GM12878 (cell line): ENCODE data around the gene NUDT3. TPM values are rescaled to one million over a fixed set of nuclear protein-coding genes. Genes with fewer than 3 reads are reported as not detected.

ENCODE experiments used
- ATAC-seq: fragments of 200-7000 bp; cut with Tn5 transposase; 3 replicates; pipeline ENCODE4 v1.9.1; 2020; ENCODE audit warnings: mild to moderate bottlenecking, moderate library complexity
- BruUV-seq: library from RNA; stranded (reverse); fragments of 400-500 nt; replicated peaks from 2 replicates; lab custom pipeline; 2021; lab: Mats Ljungman, UMichigan
- CTCF ChIA-PET: fragments of 300-600 bp; sonication (Branson Sonifier 250); formaldehyde crosslinking; extraction: SDS; loops from one replicate; lab custom pipeline; 2021; ENCODE audit warnings: inconsistent platforms; lab: Yijun Ruan, JAX
- POLR2A ChIA-PET: fragments of 350-600 bp; formaldehyde crosslinking; extraction: SDS; loops from one replicate; lab custom pipeline; 2021; ENCODE audit warnings: inconsistent platforms; lab: Charles Lee
- RAD21 ChIA-PET: fragments of 300-600 bp; sonication (Branson Sonifier 250); formaldehyde crosslinking; loops from one replicate; lab custom pipeline; 2023; ENCODE audit warnings: antibody characterized with exemption; ENCODE audit not compliant: unreplicated experiment; lab: Charles Lee
- SMC1A ChIA-PET: fragments of 300-600 bp; sonication (Branson Sonifier 250); formaldehyde crosslinking; loops from one replicate; lab custom pipeline; 2023; ENCODE audit not compliant: unreplicated experiment, uncharacterized antibody; lab: Charles Lee
- DNase-seq: peaks from one replicate; pipeline ENCODE4 v3.0.0-alpha.2; 2011; ENCODE audit warnings: low read depth, low spot score
- FAIRE-seq: peaks from 3 replicates; lab custom pipeline; 2011; peaks lifted over from hg19 to GRCh38; lab: Jason Lieb, UNC
- H2AFZ ChIP-seq: 2 replicates; pipeline ENCODE4 v1.6.0; 2011; ENCODE audit warnings: low read depth, low read length, control low read depth; ENCODE audit not compliant: control insufficient read depth
- H3K27ac ChIP-seq: 2 replicates; pipeline ENCODE4 v1.5.1; 2011; ENCODE audit warnings: control low read depth; ENCODE audit not compliant: control insufficient read depth, insufficient read depth
- H3K27me3 ChIP-seq, 2 experiments: replicated peaks in 1 of 2; 2 replicates each; pipeline versions ENCODE4 v1.6.0 to v1.6.1; 2011; ENCODE audit warnings: low read length in 1 of 2; ENCODE audit not compliant: control insufficient read depth in 2 of 2, insufficient read depth in 2 of 2
- H3K36me3 ChIP-seq, 2 experiments: 2 replicates each; pipeline ENCODE4 v1.5.1; 2011; ENCODE audit warnings: low read length in 1 of 2; ENCODE audit not compliant: control insufficient read depth in 2 of 2, insufficient read depth in 2 of 2
- H3K4me1 ChIP-seq: 2 replicates; pipeline ENCODE4 v1.6.1; 2011; ENCODE audit warnings: mild to moderate bottlenecking, low read length, moderate library complexity, mixed read lengths; ENCODE audit not compliant: control insufficient read depth, insufficient read depth
- H3K4me2 ChIP-seq: 2 replicates; pipeline ENCODE4 v1.6.0; 2011; ENCODE audit warnings: control low read depth; ENCODE audit not compliant: control insufficient read depth, insufficient read depth
- H3K4me3 ChIP-seq: fragments of 200-600 bp; sonication (generic); 2 replicates; pipeline ENCODE4 v1.5.1; 2016
- H3K79me2 ChIP-seq: 2 replicates; pipeline ENCODE4 v1.6.0; 2011; ENCODE audit warnings: low read length; ENCODE audit not compliant: control insufficient read depth, insufficient read depth
- H3K9ac ChIP-seq: 2 replicates; pipeline ENCODE4 v1.8.0; 2011; ENCODE audit warnings: low read length, control low read depth, mixed read lengths; ENCODE audit not compliant: control insufficient read depth, insufficient read depth
- H3K9me3 ChIP-seq: replicated peaks from 3 replicates; pipeline ENCODE4 v1.5.1; 2011; ENCODE audit warnings: mild to moderate bottlenecking, low read length; ENCODE audit not compliant: control insufficient read depth, insufficient read depth
- H4K20me1 ChIP-seq: 2 replicates; pipeline ENCODE4 v1.6.0; 2011; ENCODE audit not compliant: control insufficient read depth, insufficient read depth
- BCL11A ChIP-seq: IDR thresholded peaks from 2 replicates; pipeline ENCODE4 v1.6.1; 2011; ENCODE audit warnings: low read depth, low read length
- DPF2 ChIP-seq: fragments of 450-650 bp; IDR thresholded peaks from 2 replicates; pipeline ENCODE4 v1.6.1; 2017; ENCODE audit warnings: mild to moderate bottlenecking
- KDM1A ChIP-seq: fragments of 200-600 bp; sonication (generic); IDR thresholded peaks from 2 replicates; pipeline ENCODE4 v1.6.1; 2016; ENCODE audit warnings: borderline replicate concordance
- LARP7 ChIP-seq: fragments of 450-650 bp; IDR thresholded peaks from 2 replicates; pipeline ENCODE4 v1.6.1; 2017; ENCODE audit warnings: mild to moderate bottlenecking
- MEF2B ChIP-seq: fragments of 450-650 bp; IDR thresholded peaks from 2 replicates; pipeline ENCODE4 v1.6.1; 2018; ENCODE audit warnings: mild to moderate bottlenecking, moderate library complexity; ENCODE audit not compliant: partially characterized antibody, poor library complexity, severe bottlenecking
- MTA2 ChIP-seq: fragments of 450-650 bp; IDR thresholded peaks from 2 replicates; pipeline ENCODE4 v1.6.1; 2016; ENCODE audit warnings: low read depth, mild to moderate bottlenecking, moderate library complexity
- MYB ChIP-seq: fragments of 150-350 bp; IDR thresholded peaks from 2 replicates; pipeline ENCODE4 v1.6.1; 2014; ENCODE audit warnings: mild to moderate bottlenecking, low read depth, low read length, borderline replicate concordance
- NFIC ChIP-seq: IDR thresholded peaks from 2 replicates; pipeline ENCODE4 v1.6.1; 2012; ENCODE audit warnings: low read depth, mild to moderate bottlenecking, inconsistent platforms, low read length, moderate library complexity
- POLR2AphosphoS5 ChIP-seq: IDR thresholded peaks from 2 replicates; pipeline ENCODE4 v1.6.1; 2011; ENCODE audit warnings: mild to moderate bottlenecking, low read length, inconsistent platforms
- SMARCA5 ChIP-seq: fragments of 450-650 bp; IDR thresholded peaks from 2 replicates; pipeline ENCODE4 v1.6.1; 2017; ENCODE audit warnings: mild to moderate bottlenecking
- SREBF1 ChIP-seq: IDR thresholded peaks from 2 replicates; pipeline ENCODE4 v1.6.1; 2012; ENCODE audit warnings: mild to moderate bottlenecking, low read length
- STAT3 ChIP-seq: IDR thresholded peaks from 2 replicates; pipeline ENCODE4 v1.6.1; 2011; ENCODE audit warnings: low read depth, low read length, improper control_type of control experiment
- ZNF217 ChIP-seq: fragments of 450-650 bp; IDR thresholded peaks from 2 replicates; pipeline ENCODE4 v1.6.1; 2017; ENCODE audit warnings: antibody characterized with exemption, mild to moderate bottlenecking
- ZNF384 ChIP-seq: IDR thresholded peaks from 2 replicates; pipeline ENCODE4 v1.6.1; 2012; ENCODE audit warnings: low read depth, mild to moderate bottlenecking, low read length, improper control_type of control experiment, borderline replicate concordance
- ZZZ3 ChIP-seq: IDR thresholded peaks from 2 replicates; pipeline ENCODE4 v1.6.1; 2011; ENCODE audit warnings: low read depth; ENCODE audit not compliant: control insufficient read depth, insufficient read length
- WGBS: methylation state at CpG from one replicate; pipeline ENCODE4 v1.1.6; 2016; ENCODE audit warnings: low lambda C conversion rate; ENCODE audit not compliant: insufficient replicate concordance, insufficient coverage; ENCODE audit errors: missing lambda C conversion rate; 5-methylcytosine and 5-hydroxymethylcytosine counted together
- in situ Hi-C: fragments of 300-500 bp; cut with MboI; formaldehyde crosslinking; loops from 9 replicates; pipeline ENCODE4 v1.14.3; 2018; ENCODE audit warnings: mixed read lengths
- intact Hi-C: fragments of 100-400 bp; cut with micrococcal nuclease; formaldehyde crosslinking; loops from one replicate; pipeline ENCODE4 v1.14.2; 2022; ENCODE audit not compliant: unreplicated experiment
- polyA plus RNA-seq, 11 experiments: library from polyadenylated mRNA; depleted of rRNA in 4 of 11; unstranded in 6 of 11; stranded (reverse) in 5 of 11; fragments of >200 nt; fragmentation: Nextera tagmentation in 4 of 11; fragmentation: Illumina TruSeq in 1 of 11; extraction: Ambion mirVana in 4 of 11; extraction: Trizol in 1 of 11; gene quantifications; 1 replicate in 1 of 11; 2 replicates in 10 of 11; pipeline versions ENCODE4 v1.2.1 to v1.2.3, GENCODE V29; 2011 to 2016; ENCODE audit warnings: inconsistent platforms in 2 of 11, missing spikeins in 2 of 11, low read depth in 1 of 11
- total RNA-seq, 4 experiments: library from RNA; depleted of rRNA in 3 of 4; stranded (reverse); fragments of >200 nt in 3 of 4; fragmentation: Illumina TruSeq in 1 of 4; extraction: Trizol in 1 of 4; gene quantifications; 2 replicates each; pipeline versions ENCODE4 v1.2.1 to v1.2.3, GENCODE V29; 2013 to 2021
- TF ChIP-seq, protein P1 (sequence below): IDR thresholded peaks from 2 replicates; pipeline ENCODE4 v1.6.1; 2012; ENCODE audit warnings: low read depth, low read length, improper control_type of control experiment
- TF ChIP-seq, protein P2 (sequence below): IDR thresholded peaks from 2 replicates; pipeline ENCODE4 v1.6.1; 2012; ENCODE audit warnings: improper control_type of control experiment, low read depth, low read length; ENCODE audit not compliant: insufficient replicate concordance

Gene NUDT3
- total and polyA plus RNA-seq, 10 of the 15 experiments (the other 5 are each of a cell fraction or from before 2014, with no cell fraction given) = 2.4 to 32.3 (median 25.5) TPM

DNA sequence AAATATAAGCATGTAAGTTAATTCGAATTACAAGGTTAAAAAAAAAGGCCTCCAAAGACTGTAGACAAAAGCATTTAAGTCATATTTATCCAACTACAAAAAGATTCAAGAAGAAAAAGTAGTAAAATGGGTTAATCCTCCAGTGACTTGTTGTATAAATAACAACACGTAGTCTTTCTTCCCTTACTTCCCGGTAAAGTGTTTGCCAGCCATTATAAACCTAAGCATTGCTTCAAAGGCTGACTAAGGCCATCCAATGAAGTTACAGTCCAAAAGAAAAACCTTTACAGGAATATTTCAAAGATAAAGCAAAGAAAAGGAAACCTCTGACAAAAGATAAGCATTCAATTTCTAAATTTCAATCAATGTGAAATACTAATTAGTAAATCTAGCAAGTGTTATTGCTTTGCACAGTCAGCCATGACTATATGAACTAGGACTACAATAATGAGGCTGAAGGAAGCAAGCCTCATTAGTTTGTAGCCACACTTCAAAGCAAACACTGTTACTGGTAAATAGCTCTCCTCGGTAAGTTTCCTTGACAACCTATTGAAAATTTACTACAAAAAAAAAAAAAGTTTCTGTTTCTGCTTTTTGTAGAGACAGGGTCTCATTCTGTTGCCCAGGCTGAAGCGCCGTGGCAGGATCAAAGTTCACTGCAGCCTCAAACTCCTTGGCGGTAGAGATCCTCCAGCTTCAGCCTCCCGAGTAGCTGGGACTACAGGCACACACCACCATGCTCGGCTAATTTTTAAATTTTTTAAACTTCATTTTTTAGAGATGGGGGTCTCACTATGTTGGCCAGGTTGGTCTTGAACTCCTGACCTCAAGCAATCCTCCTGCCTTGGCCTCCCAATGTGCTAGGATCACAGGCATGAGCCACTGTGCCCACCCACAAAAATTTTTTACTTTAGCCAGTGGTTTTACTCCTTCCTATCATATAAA, 46.0 kb downstream of the NUDT3 start:
- Histone ChIP-seq H3K9ac (no peak overlapping the region; the same call in 1 of the 2 replicates), H3K4me1 (peaks cover 18% of the 10 kb centered on the region), H3K79me2 (peaks cover 52% of the 10 kb centered on the region), H2AFZ (no peak overlapping the region), H3K27me3 (no peaks in the 10 kb centered on the region), H3K36me3 (peaks cover 0 to 4% of the 10 kb centered on the region in 2 experiments; a peak in 1 of 4 replicates), H4K20me1 (no peaks in the 10 kb centered on the region), H3K27ac (0 out of 2 replicates have a peak overlapping the region, but pooled peaks have one; percentile 17), H3K4me3 (no peak overlapping the region), H3K9me3 (no peaks in the 10 kb centered on the region), H3K4me2 (peak overlapping the region; percentile 36)
- ATAC-seq (peak; percentile 96), DNase-seq (peak; percentile 52), FAIRE-seq (no peak)
- WGBS = 45% methylated on average over 9 of the region's 9 CpGs
- in situ Hi-C loops = no loop called here
- ChIA-PET RAD21 (interaction anchor here (0.7 to 3.5 kb wide), 10 partner anchors 9 to 180 kb away, joined by 3 to 13 read pairs (median 4); no protein-coding TSS in a partner anchor), POLR2A (interaction anchor here (0.6 to 2.0 kb wide), 7 partner anchors 8 to 123 kb away, joined by 3 to 7 read pairs (median 5); no protein-coding TSS in a partner anchor), CTCF (interaction anchor here (0.7 to 1.5 kb wide), 8 partner anchors 9 to 47 kb away, joined by 3 to 8 read pairs (median 3); no protein-coding TSS in a partner anchor), SMC1A (interaction anchor here (0.6 to 4.5 kb wide), 14 partner anchors 9 to 715 kb away, joined by 3 to 25 read pairs (median 5); partner anchors contain the start of gene SMIM29)
- intact Hi-C loops = loop anchor here (5.0 kb wide), 1 partner anchor 46 kb away; the partner anchor contains the start of gene NUDT3
- BruUV-seq = no TSS peak
- TF ChIP-seq LARP7 = no peak
- peak; percentile 84 for TF ChIP-seq SMARCA5
- TF ChIP-seq BCL11A = peak; percentile 68; the same call in 1 of the 2 replicates
- no peak for TF ChIP-seq NFIC
- TF ChIP-seq DPF2 = 0 out of 2 replicates have a peak, but pooled peaks have one; percentile 24
- TF ChIP-seq MTA2 = peak; percentile 96
- peak; percentile 78 for TF ChIP-seq ZNF384
- no peak for TF ChIP-seq KDM1A
- no peak for TF ChIP-seq POLR2AphosphoS5
- TF ChIP-seq ZNF217 = 0 out of 2 replicates have a peak, but pooled peaks have one; percentile 50
- no peak for TF ChIP-seq ZZZ3
- TF ChIP-seq MYB = no peak
- peak; percentile 27 for TF ChIP-seq MEF2B
- TF ChIP-seq, protein P1, sequence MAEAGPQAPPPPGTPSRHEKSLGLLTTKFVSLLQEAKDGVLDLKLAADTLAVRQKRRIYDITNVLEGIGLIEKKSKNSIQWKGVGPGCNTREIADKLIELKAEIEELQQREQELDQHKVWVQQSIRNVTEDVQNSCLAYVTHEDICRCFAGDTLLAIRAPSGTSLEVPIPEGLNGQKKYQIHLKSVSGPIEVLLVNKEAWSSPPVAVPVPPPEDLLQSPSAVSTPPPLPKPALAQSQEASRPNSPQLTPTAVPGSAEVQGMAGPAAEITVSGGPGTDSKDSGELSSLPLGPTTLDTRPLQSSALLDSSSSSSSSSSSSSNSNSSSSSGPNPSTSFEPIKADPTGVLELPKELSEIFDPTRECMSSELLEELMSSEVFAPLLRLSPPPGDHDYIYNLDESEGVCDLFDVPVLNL = no peak
- TF ChIP-seq SREBF1 = no peak
- TF ChIP-seq, protein P2, sequence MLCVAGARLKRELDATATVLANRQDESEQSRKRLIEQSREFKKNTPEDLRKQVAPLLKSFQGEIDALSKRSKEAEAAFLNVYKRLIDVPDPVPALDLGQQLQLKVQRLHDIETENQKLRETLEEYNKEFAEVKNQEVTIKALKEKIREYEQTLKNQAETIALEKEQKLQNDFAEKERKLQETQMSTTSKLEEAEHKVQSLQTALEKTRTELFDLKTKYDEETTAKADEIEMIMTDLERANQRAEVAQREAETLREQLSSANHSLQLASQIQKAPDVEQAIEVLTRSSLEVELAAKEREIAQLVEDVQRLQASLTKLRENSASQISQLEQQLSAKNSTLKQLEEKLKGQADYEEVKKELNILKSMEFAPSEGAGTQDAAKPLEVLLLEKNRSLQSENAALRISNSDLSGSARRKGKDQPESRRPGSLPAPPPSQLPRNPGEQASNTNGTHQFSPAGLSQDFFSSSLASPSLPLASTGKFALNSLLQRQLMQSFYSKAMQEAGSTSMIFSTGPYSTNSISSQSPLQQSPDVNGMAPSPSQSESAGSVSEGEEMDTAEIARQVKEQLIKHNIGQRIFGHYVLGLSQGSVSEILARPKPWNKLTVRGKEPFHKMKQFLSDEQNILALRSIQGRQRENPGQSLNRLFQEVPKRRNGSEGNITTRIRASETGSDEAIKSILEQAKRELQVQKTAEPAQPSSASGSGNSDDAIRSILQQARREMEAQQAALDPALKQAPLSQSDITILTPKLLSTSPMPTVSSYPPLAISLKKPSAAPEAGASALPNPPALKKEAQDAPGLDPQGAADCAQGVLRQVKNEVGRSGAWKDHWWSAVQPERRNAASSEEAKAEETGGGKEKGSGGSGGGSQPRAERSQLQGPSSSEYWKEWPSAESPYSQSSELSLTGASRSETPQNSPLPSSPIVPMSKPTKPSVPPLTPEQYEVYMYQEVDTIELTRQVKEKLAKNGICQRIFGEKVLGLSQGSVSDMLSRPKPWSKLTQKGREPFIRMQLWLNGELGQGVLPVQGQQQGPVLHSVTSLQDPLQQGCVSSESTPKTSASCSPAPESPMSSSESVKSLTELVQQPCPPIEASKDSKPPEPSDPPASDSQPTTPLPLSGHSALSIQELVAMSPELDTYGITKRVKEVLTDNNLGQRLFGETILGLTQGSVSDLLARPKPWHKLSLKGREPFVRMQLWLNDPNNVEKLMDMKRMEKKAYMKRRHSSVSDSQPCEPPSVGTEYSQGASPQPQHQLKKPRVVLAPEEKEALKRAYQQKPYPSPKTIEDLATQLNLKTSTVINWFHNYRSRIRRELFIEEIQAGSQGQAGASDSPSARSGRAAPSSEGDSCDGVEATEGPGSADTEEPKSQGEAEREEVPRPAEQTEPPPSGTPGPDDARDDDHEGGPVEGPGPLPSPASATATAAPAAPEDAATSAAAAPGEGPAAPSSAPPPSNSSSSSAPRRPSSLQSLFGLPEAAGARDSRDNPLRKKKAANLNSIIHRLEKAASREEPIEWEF = no peak
- no peak for TF ChIP-seq STAT3
